Fibroblast of skin of left quadriceps (primary cell): ENCODE data around the gene PRRT1B.
A peak's percentile ranks its signal among the peaks of the same experiment; 100 is the strongest.

ENCODE experiments used
- DNase-seq, 2 experiments: peaks; one replicate each; pipeline ENCODE4 v3.0.0-alpha.2; 2013; ENCODE audit warnings: low read depth in 2 of 2

Gene PRRT1B

DNA sequence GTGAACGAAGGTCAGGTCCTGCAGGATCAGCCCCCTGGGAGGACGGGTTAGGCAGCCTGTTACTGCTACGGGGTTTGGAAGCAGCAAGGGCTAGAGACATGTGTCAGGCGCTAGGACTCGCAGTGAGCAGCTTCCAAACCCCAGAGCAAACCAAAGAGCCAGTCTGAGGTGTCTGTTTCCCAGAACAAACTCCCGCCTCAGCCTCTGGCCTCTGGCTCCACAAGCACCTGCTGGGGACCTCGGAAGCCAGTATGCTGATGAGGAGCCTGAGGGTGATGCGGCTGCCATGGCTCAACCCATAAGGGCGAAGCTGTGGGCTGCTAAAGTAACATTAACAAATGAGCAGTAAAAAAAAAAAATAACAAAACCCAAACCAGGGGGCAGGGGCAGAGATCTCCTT lies 35.0 kb downstream of the PRRT1B start:
- no peak for DNase-seq

DNA sequence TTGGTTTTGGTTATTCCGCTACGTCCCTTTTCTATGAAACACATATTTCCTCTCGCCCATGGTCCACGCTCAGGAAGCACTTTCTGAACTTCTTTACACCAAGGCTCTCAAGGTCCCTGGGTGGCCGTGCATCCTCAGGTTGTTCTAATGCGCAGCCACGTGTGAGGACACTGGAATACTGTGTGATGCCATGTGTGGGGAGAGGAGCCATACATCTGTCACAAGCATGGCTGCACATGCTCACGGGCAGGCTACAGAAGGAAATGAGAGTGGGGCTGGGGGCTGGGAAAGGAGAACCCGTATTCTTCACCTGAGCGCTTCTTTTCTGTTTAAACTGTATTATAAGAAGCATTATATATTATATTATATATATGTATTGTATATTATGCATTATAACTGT lies 36.7 kb downstream of the PRRT1B start:
- no peak for DNase-seq

DNA sequence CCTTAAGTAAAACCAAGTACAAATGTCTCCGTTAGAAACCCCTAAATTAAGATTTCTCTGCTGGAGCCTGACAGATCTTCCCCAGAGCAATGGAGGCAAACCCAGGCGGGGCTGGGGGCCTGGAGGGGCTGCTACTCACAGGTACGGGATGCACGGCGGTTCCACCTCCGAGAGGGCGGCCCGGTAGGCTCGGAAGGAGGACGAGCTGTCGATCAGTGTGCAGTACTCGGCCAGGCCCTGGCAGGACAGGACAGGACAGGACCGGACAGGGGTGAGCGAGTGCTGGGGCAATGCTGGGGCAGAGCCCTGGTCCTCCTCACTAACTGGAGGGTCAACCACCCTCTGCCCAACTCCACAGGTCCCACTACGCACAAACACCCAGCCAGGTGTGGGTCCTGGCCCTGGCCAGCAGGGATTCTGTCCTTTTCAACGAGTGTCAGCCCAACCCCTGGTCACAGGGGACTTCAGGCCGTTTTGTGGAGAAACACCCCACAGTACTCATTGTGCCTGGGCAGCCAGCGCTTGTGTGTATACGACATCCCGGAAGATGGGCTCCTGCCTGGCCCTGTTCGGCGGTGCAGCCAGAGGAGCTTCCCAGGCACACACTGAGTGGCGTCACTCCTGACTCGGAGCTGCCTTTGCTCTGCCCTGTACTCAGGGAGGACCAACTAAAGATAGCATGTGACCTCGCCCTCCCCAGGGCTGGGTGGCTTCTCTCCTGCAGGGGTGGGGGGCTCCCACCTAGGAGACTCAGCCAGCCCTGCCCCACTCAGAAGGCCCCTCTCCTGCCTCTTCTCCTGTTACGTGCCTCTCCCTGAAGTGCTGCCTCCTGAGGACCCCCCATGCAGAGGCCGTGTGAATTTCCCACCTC lies 37.4 kb downstream of the PRRT1B start:
- no peak for DNase-seq

DNA sequence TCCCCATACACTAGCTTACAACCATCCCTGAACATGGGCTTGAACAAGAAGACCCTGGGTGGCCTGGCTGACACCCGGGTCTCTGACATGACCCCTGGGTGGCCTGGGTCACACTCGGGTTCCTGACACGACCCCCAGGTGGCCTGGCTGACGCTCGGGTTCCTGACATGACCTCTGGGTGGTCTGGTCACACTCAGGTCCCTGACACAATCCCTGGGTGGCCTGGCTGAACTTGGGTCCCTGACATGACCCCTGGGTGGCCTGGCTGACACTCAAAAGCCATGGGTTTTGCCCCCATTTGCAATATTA lies 38.0 kb downstream of the PRRT1B start:
- no peak for DNase-seq

DNA sequence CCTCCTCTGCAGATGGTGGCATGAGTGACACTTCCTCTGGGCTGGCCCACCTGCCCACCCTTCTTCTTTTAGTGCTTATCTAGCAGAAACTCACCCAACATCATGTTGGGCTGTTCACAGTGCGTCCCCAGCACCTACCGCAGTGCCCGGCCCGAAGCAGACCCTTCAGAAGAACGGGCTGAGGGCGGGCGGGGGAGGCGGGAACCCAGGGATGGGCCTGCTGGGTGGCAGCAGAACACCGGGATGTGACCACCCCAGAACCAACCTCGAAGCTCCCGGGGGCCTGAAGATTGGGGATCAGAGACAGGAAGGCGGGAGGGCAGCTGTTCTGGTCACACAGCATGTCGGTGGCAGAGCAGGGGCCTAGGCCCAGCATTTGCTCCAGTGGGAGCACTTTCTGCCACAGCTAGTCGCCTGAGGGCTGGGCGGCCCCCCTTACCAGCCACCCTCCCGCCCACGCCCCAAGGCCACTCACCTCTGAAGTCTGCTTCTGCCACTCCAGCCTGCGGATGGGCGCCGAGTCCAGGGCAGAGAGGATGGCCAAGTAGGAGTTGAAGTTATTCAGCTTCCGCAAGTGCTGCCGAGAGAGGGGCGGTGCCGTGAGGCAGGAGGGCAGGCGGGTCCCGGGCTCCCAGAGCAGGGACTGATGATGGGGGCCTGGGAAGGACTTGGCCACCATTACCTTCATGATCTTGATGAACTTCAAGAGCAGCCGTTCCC lies 38.7 kb downstream of the PRRT1B start:
- DNase-seq: no peak

DNA sequence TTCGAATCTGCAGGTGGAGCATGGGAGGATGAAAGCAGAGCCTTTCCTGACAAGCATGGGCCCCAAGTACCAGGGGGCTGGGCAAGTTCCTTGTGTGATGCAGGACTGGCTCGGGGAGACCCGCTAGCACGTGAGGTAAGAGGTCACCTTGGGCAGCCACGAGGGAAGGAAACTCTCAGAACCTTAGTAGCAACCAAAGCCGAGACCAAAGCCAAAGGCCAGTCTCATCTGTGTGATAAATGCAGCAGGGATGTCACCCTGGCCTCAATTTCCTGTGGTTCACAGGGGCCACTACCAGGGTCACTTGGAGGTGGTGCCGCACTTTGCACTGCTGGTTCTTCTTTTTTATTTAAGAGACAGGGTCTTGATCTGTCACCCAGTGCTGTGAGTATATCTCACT lies 39.5 kb downstream of the PRRT1B start:
- no peak for DNase-seq

DNA sequence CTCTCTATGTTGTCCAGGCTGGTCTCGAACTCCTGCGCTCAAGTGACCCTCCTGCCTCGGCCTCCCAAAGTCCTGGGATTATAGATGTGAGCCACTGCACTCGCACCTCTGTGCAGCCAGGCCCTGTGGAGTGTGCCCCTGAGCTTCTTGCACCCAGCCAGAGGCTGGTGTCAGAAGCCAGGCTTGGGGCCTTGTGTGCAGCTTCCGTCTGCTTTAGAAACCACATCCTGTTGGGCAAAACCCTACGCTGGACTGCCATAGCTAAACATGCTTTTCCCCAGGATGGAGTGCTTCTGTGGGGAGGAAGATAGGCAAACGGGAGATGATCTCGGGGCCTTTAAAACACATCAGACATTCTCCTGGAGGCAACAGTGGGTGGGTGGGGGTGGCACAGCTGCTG lies 40.1 kb downstream of the PRRT1B start:
- DNase-seq: no peak

DNA sequence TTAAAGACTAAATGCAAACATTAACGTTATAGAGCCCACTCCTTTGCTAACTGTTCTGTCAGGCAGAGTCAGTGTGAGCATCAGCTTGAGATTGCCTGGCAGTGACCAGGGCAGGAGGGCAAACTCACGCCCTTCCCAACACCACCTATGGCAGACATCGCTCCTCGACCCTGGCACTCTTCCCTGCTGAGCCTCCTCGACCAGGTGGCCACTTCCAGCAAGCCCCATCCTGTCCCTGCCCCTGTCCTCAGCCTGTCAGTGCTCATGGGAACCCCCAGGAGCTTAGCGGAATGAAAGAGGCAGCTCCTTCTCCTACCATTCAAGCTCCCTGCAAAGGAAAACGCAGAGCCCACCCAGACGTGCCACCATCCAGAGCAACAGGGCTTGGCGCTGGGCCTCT lies 42.0 kb downstream of the PRRT1B start:
- no peak for DNase-seq

DNA sequence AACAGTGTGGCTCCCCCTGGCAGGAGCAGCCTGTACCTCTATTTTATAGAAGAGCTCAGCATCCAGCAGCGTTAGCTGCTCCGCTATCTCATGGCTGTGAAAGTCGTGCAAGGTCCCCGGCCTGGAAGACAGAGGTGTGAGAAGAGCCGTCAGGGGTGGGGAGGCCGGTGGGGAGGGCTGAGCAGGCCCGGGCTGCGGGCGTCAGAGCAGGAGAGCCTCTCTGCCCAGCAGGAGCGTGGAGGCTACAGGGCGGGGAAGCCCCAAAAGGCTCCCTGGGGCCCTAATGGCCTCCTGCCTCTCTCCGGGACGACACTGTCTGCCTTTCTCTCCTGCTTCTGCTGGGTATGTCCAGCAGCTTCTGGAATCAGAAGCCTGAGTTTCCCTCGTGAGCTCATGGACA lies 42.6 kb downstream of the PRRT1B start:
- DNase-seq: no peak

DNA sequence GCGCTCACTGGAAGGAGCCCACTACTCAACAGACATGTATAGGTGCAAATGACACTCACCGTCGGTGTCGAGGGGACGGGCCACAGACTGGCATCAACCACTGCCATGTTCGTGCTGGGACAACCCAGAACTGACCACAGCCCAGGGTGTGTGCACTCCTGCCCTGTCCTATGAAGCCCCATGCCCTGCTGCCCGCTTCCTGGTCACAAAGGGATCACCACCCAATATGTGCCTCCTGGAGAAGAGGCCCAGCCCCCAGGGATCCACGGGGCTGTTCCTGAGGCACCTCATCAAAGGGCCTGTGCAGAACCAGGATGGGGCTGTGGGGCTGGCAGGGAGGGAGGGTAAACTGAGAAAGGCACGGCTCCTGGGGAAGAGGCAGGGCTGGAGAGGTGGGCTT lies 43.1 kb downstream of the PRRT1B start:
- DNase-seq: no peak

DNA sequence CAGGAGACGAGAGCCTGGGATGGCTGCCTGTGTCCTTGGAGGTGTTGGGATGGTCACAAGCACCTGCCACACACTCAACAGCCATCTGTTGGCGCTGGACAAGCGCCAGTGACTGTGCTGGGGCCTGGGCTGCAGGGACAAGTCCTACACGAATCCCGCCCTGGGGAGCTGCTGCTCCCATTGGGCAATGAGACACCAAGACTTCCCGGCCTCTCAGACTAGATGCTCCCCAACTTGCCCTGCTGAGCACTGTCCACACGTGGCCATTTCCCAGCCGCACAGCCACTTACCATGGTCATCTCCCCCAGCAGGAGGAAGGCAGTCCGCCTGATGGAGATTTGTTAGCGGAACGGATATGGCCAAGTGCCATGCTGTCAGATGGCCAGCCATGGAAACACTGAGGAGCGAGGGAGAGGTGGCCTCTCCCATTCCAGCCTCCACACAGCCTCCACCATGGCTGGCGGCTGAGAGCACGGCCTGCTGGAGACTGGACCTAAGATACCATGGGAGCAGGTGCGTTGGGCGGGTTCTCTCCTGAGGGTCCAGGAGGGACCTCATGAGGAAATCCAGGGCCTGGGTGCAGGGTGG lies 43.9 kb downstream of the PRRT1B start:
- no peak for DNase-seq

DNA sequence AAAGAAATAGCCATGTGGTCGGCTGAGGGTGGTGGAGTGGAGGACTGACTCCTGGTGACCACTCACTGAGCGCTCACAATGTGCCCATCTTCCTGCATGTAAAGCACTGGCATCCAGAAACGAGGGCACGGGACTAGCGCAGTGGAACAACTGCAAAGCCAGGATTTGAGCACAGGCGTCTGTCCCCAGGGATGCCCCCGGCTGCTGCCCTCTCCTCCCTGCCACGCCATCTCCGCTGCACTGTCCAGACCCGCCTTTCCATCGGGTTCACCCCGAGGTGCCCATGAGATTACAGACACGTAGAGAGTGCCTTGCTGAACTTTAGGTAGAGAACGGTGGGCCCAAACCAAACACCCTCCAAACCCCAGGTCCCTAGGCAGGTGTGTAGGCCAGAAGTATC lies 44.7 kb downstream of the PRRT1B start:
- no peak for DNase-seq

DNA sequence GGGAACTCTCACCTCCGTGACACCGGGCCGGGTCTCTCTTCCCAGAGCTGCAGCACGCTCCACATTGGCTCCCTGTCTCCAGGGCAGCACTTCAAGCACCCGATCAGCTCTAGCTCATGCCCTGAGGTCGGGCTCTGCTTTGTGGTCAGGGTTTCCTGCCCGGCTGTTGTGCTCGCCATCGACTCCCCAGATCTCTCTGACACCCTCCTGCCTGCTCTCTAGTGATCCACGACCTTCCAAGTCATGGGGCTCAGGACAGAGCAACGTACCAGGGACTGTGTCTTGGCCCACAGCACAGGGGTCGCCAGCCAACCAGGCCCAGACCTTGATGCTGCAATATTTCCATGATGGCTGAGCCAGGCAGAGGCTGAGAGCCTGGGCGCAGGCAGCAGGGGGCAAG lies 45.1 kb downstream of the PRRT1B start:
- no peak for DNase-seq

DNA sequence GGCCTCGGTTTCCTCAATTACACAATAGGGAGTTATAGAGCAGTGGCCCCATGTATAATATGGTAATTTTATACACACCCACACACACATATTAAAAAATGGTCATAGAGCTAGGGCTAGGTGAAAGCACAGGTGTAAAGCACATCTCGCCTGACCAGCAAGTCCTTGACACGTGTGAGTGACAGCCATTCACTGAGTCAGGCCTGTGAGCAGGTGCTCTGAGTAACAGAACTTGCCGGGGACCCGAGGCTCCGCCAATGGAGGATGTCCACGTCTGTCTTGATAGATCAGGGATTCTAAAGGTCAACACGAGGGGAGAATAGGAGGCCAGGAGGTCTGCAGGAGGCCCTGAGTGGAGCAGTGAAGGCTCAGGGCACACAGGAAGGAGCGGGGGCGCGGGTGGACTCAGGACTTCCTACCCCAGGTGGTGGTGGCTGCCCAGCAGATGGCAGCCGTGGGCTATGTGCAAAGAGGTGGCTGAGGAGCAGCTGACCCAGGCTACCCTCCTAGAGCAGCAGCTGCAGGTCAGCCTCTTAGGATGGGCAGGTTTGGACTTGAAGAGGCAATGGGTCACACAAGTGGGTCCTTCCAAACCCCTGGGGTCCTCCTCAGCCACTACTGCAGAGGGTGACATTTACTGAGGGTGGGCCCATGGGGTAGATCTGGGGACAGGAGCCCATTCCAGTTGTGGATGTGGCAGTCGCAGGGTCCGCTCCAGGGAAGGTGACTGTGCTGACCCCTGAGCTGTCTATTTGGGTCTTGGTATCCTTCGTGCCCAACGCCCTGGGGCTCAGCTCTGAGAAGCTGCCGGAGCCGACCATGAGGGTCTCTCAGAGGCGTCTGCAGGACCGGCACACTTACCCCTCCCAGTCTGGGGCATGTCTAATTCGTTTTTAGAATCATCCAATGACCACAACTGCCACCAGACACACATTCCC lies 45.9 kb downstream of the PRRT1B start:
- DNase-seq: peak; percentile 31 to 34

DNA sequence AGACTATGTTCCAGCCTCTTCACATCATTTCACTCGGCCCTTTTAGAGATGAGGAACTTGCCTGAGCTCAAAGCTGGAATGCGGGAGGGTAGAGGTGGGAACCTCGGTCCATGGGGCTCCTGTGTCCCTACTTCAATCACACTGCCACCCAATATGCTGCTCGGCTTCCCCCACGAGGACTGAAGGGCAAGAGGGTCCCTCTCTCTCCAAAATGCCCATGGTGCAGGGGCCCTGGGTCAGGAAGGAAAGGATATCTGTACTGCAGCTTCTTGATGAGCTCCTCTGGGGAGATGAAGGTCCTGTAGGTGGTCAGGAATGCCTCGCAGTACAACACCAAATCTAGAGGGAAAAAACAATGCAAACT lies 46.5 kb downstream of the PRRT1B start:
- DNase-seq: no peak

DNA sequence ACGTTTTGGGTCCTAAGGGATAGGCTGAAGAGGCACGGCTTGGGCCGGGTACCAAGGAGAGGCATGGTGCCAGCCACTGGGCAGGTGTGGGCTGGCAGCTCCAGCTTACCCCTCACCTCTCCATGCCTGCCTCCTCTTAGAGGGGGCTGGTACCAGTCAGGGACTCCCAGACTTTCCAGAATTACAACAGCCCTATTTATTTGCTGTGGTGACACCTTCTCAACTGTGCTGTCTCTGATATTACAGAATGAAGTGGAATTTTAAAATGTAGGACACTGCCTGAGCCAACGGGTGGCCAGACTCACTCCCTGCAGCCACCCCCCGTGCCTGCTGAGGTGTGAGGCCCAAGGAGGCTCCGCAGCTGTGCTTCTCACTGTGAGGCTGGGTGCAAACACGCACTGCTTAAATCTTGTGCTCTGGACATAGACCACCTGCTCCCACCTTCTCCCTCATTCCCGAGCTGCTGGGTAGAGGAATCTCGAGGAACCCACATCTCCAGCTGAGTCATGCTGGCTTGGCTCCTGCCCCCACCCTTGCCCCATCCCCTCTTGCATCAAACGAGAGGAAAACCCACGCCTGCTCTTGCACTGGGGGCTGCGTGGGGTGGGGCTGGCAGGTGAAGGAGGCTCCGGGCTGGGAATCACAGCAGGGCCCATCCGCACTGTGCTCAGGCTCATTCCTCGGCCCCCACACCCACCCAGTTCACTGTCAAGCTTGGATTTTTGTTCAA lies 47.9 kb downstream of the PRRT1B start:
- DNase-seq: no peak

DNA sequence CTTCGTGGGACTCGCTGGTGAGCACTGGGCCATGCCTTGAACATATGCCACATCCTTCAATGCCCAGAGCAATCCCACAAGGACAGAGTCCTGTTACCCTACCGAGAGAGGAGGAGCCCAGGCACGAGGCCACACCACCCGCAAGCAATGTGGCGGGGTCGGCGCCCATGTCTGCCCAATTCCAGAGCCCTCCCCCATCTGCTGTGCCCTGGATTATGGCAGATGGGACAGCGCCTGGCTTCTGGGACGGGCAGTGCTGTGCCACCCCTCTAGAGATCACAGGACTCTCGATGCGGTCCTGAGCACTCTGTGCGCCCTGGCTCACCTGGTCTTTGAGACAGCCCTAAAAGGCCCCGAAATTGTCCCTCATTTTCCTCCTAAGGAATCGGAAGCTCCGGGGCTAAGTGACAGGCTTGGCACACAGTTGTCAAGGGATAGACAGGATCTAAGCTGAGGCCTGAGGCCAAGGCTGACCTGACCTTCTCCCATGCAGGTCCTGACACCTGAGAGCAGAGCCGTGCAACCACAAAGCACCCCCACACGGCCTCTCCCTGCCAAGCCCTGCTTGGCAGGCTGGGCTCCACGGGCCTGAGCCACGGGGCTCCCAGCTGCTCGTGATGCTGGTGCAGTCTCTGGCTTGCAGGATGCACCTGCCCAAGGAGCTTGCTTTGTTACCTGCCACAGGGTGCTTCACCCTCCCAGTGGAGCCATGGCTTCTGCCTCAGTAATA lies 48.8 kb downstream of the PRRT1B start:
- DNase-seq: no peak

DNA sequence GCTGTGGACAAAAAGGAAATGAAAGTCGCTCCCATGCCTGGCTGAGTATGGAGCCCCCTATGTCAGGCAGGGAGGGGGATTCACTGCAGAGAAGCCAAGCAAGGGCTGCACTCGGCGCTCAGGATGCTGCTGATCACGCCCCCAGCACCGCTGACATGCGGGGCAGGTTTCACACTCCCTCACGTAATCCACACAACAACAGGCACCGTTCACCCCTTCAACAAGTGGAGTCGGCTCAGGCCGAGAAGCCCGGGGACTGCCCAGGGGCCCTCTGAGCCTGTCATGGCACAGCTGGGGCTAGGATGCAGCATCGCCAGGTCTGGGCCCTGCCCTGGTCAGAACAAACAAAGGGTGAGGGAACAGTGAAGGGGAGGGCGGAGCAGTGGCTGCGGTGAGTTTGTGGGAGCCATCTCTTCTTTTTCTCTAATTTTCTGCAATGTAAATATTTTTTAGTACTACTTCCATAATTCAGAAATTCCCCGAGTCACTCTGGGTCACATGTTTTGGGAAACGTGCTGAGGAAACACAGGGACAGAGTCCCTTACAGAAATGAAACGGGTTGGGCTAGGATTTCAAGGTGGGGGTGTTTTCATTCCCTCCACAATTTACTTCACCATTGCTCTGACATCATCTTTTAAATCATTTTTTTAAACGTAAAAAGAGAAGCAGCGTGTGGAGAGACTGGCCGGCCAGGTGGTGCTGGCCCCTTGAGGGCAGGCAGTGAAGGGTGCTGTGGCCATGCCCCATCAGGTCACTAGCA lies 49.8 kb downstream of the PRRT1B start:
- DNase-seq: no peak

DNA sequence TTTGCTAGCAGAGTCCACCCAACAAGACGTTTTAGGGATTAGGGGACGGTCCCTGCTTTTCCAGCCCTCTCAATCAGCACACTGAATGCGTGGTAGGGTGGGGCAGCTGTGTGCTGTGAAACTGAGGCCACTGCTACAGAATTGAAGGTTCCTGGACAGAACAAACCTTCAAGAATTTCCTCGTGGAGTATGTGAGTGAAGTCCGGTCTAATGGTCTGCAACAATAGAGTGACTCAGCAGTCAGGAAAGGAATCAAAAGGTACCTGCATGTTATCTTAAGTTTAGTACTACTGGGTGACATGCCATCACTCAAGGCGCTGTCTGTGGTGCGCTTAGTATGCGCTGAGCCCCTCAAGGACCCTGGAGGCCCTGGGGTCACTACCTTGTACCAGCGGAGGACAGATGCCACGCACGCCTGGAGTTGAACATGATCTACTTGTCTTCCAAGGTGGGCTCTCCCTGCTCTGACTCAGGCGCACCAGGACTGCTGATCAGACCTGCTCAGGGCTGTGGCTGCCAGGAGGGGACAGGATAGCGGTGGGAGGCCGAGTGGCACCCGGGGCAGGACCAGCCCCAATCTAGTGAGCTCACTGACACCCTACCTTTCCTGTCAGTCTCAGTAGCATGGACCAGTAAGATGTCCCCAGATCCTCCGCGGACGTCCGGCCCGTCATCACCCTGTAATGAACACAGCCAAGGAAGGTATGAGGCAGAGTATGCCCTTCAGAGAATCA lies 50.5 kb downstream of the PRRT1B start:
- no peak for DNase-seq
